ENCODE measurements around the gene GSG1L2.

GRCh38 chr17:9845306-9845705 lies 23.4 kb upstream of the GSG1L2 start:
- TF ChIP-seq CTCF (IDR thresholded peaks at IDR 0.05) (no peak), POLR2A (IDR thresholded peaks at IDR 0.05) (no peak)

All from right lobe of liver (tissue), 4 donors.